ENCODE results near the gene ERH.
"Not testable (repeated sequence)": the region's sequence is repeated elsewhere in the genome, so short reads cannot be mapped to it uniquely, and the experiment has no call there.

Gene ERH

GRCh38 chr14:69392481-69392880 lies 5.6 kb downstream of the ERH start:
- no peak for DNase-seq

GRCh38 chr14:69391400-69391799 lies 6.7 kb downstream of the ERH start:
- DNase-seq = not testable (repeated sequence)

GRCh38 chr14:69387311-69387710 lies 10.8 kb downstream of the ERH start:
- no peak for DNase-seq

GRCh38 chr14:69378274-69378673 lies 19.8 kb downstream of the ERH start:
- DNase-seq = no peak

GRCh38 chr14:69376439-69376838 lies 21.7 kb downstream of the ERH start:
- DNase-seq = no peak

- no peak for DNase-seq
Observed at GRCh38 chr14:69375722-69376121, 22.4 kb downstream of the ERH start.

- DNase-seq = no peak
Observed at GRCh38 chr14:69375182-69375581, 22.9 kb downstream of the ERH start.

- no peak for DNase-seq
Observed at GRCh38 chr14:69374235-69374634, 23.9 kb downstream of the ERH start.

GRCh38 chr14:69373104-69373503 lies 25.0 kb downstream of the ERH start:
- DNase-seq = no peak

GRCh38 chr14:69372146-69372545 lies 26.0 kb downstream of the ERH start:
- DNase-seq = no peak

- DNase-seq = no peak
Observed at GRCh38 chr14:69370061-69370460, 28.0 kb downstream of the ERH start.

GRCh38 chr14:69368381-69368780 lies 29.7 kb downstream of the ERH start:
- no peak for DNase-seq

- DNase-seq = no peak
Observed at GRCh38 chr14:69366761-69367160, 31.3 kb downstream of the ERH start.

GRCh38 chr14:69366069-69366468 lies 32.0 kb downstream of the ERH start:
- DNase-seq = no peak

GRCh38 chr14:69364378-69364777 lies 33.7 kb downstream of the ERH start:
- DNase-seq = no peak

- no peak for DNase-seq
Observed at GRCh38 chr14:69363964-69364363, 34.1 kb downstream of the ERH start.

GRCh38 chr14:69363055-69363454 lies 35.0 kb downstream of the ERH start:
- DNase-seq = peak; percentile 62

- DNase-seq = no peak
Observed at GRCh38 chr14:69360438-69361108, 37.5 kb downstream of the ERH start.

- no peak for DNase-seq
Observed at GRCh38 chr14:69358966-69359365, 39.1 kb downstream of the ERH start.

- DNase-seq = no peak
Observed at GRCh38 chr14:69358233-69358963, 39.7 kb downstream of the ERH start.

- no peak for DNase-seq
Observed at GRCh38 chr14:69357544-69358200, 40.4 kb downstream of the ERH start.

GRCh38 chr14:69356903-69357543 lies 41.1 kb downstream of the ERH start:
- DNase-seq = no peak

GRCh38 chr14:69355607-69356281 lies 42.4 kb downstream of the ERH start:
- DNase-seq = no peak

Measured in retina (tissue), 1 donor.